GOT3 (cell line): ENCODE data around the gene DDX39A.
"Not testable (repeated sequence)": the region's sequence is repeated elsewhere in the genome, so short reads cannot be mapped to it uniquely, and the experiment has no call there.

Experiments
- DNase-seq: peaks from one replicate; lab custom pipeline; 2025; ENCODE audit warnings: mixed read lengths; lab: John Stamatoyannopoulos, UW

The DDX39A gene

DNA sequence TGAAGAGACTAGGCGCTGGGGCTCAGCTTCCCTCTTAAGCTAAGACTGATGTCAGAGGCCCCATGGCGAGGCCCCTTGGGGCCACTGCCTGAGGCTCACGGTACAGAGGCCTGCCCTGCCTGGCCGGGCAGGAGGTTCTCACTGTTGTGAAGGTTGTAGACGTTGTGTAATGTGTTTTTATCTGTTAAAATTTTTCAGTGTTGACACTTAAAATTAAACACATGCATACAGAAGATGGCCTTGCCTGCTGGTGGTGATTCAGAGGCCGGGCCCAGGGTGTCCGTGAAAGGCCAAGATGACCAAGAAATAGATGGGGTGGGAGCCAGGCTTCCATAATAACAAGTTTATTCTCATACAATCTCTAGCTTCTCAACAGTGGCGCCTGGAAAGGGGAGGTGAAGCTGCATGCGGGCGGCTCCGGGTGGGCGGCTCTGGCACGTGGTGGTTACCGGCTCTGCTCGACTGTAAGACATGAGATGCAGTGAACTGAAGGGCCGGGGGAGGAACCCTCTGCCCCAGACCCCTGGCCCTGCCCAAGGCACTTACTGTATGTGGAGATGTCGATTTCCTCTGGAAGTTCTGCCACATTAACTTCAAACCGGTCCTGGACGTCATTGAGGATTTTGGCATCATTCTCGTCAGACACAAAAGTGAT is 10.5 kb downstream of the DDX39A start:
- DNase-seq: no peak

GRCh38 chr19:14407605-14408484 is 11.3 kb downstream of the DDX39A start:
- DNase-seq: no peak

GRCh38 chr19:14406645-14407401 is 12.3 kb downstream of the DDX39A start:
- DNase-seq: no peak

GRCh38 chr19:14405758-14406644 is 13.1 kb downstream of the DDX39A start:
- DNase-seq: no peak

DNA sequence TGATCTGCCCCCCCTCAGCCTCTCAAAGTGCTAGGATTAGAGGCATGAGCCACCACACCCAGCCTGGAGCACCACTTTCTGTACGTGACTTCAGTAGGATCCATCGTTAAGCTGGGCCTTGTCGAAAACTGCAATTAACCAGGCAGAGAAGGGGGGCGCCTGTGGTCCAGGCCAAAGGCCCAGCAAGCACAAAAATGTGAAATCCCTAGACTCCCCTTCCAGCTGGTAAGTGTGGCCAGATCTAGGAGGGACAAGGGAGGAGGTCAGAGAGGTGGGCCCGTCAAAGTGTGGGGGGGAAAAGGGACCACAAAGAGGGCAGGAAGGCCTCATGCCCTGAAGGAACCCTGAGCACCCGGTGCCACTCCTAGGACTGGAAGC is 13.8 kb downstream of the DDX39A start:
- no peak for DNase-seq

DNA sequence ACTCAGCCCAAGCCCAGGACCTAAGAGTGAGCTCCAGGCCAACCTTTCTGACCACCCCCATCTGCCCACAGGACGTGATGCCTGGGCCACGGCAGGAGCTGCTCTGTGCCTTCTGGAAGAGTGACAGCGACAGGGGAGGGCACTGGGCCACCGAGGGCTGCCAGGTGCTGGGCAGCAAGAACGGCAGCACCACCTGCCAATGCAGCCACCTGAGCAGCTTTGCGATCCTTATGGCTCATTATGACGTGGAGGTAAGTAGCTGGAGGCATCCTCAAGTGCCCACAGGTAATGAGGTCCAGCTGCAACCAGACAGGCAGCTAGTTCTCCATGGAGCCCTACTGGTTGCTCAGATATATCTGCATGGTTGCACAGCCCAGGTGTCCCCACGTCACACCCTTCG is 14.8 kb downstream of the DDX39A start:
- DNase-seq: no peak

DNA sequence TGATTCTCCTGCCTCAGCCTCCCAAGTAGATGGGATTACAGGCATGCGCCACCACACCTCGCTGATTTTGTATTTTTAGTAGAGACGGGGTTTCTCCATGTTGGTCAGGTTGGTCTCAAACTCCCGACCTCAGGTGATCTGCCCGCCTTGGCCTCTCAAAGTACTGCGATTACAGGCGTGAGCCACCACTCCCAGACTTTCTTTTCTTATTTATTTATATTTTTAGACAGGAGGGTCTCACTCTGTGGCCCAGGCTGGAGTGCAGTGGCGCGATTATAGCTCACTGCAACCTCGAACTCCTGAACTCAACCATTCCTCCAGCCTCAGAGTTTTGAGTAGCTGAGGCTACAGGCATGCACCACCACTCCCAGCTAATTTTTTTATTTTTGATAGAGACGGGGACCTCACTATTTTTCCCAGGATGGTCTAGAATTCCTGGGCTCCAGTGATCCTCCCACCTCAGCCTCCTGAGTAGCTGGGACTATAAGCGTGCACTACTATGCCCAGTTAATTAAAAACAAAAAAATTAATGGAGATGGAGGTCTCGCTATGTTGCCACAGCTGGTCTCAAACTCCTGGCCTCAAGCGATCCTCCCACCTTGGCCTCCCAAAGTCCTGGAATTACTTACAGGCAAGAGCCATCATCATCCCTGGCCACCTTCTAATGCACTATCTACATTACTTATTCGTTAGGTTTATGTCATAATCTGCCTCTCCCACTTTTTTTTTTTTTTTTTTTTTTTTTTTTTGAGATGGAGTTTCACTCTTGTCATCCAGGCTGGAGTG is 15.8 kb downstream of the DDX39A start:
- DNase-seq: not testable (repeated sequence)

DNA sequence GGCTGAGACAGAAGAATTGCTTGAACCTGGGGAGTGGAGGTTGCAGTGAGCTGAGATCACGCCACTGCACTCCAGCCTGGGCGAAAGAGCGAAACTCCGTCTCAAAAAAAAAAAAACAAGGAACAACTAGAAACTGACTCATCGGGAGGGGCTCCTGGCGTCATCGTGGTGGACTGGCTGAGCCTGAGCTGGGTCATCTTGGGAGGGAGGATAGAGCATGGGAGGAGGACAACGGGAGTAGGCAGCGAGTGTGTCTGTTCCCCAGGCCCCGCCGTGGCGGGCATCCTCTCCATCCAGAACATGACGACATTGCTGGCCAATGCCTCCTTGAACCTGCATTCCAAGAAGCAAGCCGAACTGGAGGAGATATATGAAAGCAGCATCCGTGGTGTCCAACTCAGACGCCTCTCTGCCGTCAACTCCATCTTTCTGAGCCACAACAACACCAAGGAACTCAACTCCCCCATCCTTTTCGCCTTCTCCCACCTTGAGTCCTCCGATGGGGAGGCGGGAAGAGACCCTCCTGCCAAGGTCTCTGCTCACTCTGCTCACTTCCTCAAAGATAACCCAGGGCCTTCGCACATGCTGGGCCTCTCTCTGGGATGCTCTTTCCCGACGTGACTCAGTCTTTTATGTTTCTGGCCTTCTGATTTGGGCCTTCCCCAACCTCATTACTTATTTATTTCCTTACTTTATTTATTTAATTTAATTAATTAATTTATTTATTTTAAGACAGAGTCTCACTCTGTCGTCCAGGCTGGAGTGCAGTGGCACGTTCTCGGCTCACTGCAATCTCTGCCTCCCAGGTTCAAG is 16.6 kb downstream of the DDX39A start:
- no peak for DNase-seq

DNA sequence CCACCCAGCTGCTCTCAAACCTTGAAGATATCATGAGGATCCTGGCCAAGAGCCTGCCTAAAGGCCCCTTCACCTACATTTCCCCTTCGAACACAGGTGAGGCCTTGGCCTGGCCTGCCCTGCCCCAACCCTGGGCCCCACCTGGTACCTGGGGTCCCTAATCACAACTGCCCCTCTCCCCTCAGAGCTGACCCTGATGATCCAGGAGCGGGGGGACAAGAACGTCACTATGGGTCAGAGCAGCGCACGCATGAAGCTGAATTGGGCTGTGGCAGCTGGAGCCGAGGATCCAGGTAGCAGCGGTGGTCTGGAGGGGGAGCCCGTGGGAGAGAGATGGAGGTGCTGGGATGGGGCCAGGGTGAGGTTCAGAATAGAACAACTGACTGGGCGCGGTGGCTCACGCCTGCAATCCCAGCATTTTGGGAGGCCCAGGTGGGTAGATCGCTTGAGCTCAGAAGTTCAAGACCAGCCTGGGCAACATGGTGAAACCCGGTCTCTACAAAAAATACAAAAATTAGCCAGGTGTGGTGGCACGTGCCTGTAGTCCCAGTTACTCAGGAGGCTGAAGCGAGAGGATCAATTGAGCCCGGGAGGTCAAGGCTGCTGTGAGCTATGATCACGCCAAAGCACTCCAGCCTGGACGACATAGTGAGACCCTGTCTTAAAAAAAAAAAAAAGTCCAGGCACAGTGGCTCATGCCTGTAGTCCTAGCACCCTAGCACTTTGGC is 17.5 kb downstream of the DDX39A start:
- DNase-seq: no peak

DNA sequence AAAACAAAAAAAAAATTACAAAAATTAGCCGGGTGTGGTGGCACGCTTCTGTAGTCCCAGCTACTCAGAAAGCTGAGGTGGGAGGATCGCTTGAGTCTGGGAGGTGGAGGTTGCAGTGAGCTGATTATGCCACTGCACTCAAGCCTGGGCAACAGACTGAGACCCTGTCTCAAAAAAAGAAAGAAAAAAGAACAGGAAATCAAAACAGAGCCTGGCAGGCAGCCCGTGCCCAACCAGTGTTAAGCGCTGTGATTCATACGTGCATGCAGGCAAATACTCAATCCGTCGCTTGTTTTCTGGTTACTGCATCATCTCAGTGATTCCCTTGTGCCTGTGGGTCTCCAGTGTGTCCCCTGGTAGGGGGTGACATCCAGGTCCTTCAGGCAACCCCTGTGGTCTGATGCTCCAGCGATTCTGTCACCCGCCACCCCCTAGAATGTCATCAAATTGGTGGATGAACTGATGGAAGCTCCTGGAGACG is 18.1 kb downstream of the DDX39A start:
- DNase-seq: no peak

DNA sequence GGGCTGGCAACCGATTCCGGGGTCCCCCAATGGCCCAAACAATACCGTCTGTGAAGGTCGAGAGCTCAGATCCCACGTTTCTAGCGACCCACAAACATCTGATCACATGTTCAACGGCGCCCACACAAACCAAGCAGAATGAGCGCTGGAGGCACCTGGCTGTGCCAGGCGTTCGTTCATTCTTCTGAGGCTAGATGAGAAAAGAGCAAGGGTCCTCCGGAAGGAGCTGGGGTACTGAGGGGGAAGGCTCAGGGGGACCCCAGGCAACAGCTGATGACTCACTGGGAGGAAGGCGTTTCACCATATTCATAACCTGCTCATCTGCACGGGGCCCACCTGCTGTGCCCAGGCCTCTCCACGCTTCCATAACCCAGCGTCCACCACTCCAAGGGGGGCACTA is 22.0 kb downstream of the DDX39A start:
- not testable (repeated sequence) for DNase-seq

DNA sequence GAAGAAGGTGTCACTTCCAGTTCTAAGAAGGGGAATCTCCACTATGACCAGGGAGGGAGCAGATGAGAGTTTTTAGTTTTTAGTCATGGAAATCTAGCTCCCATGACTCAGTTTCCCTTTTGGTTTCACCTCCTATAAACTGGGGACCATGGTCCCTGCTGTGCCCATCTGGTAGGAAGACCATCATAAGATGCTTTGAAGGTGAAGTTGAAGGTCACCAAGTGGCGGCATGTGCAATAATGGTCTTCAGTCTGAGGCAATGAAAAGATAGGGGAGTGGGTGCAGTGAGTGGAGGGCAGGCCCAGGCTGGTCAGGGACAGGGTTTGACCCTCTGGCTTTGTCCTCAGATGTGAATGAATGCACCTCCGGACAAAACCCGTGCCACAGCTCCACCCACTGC is 22.4 kb downstream of the DDX39A start:
- DNase-seq: not testable (repeated sequence)

- no peak for DNase-seq
Measured at GRCh38 chr19:14395710-14396336, 23.3 kb downstream of the DDX39A start.

GRCh38 chr19:14395262-14395661 is 23.9 kb downstream of the DDX39A start:
- no peak for DNase-seq

- DNase-seq: no peak
Measured at GRCh38 chr19:14394167-14394566, 25.0 kb downstream of the DDX39A start.

GRCh38 chr19:14393329-14393728 is 25.8 kb downstream of the DDX39A start:
- no peak for DNase-seq

DNA sequence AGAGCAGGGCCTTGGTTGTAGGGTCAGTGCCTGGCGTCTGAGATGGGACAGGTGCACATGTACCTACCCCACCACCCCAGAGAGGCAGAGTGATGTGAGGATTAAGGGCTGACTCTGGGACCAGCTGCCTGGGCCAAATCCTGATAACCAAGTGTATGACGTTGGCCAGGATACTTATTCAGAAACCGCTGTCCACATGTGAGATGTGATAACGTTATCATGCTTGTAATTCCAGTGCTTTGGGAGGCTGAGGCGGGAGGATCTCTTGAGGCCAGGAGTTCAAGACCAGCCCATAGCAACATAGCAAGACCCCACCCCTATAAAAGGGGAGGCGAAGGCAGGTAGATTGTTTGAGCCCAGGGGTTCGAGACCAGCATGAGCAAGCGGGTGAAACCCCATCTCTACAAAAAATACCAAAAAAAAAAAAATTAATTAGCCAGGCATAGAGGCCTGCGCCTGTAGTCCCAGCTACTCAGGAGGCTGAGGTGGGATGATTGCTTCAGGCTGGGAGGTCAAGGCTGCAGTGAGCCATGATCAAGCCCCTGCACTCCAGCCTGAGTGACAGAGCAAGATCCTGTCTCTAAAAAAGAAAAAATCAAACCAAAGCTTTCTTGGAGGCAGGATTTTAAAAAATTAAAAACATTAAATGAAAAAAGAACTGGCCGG is 27.9 kb downstream of the DDX39A start:
- no peak for DNase-seq

DNA sequence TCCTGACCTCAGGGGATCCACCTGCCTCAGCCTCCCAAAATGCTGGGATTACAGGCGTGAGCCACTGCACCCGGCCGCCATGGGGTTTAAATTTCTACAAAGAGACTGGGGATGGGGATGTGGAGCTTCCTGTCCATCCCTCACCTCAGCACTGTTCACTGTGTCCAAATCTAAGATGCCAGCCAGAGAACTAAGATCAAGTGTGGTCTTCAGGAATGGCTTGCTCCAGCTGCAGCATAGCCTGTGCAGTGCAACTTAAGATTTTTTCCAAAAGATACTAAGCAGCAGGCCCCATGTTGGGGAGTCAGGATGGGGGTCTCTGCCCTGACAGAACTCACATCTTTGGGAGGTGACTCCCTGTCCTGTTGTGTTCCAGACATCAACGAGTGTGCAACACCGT is 28.6 kb downstream of the DDX39A start:
- DNase-seq: no peak
